NCI-H2081 (cell line): ENCODE measurements around the gene COL20A1.

Experiments
- DNase-seq, 2 experiments: peaks; one replicate each; lab custom pipeline; 2025; lab: John Stamatoyannopoulos, UW

The COL20A1 gene

DNA sequence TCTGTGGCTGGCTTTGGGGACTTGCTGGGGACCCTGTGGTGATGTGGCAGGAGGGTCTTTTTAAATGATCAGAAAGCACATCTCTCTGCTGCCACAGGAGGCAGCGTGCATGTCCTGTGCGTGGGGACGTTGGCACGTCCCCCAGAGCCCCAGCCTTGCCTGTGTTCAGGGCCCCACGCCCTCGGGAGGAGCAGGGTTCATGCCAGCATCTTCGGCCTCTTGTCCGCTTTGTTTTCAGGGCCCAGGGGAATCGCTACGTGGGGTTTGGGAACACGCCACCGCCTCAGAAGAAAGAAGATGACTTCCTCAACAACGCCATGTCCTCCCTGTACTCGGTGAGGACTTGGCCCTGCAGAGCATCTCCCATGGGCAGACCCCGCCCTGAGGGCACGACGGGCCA, 14.3 kb upstream of the COL20A1 start:
- no peak for DNase-seq

GRCh38 chr20:63279931-63280330, 13.1 kb upstream of the COL20A1 start:
- no peak for DNase-seq

DNA sequence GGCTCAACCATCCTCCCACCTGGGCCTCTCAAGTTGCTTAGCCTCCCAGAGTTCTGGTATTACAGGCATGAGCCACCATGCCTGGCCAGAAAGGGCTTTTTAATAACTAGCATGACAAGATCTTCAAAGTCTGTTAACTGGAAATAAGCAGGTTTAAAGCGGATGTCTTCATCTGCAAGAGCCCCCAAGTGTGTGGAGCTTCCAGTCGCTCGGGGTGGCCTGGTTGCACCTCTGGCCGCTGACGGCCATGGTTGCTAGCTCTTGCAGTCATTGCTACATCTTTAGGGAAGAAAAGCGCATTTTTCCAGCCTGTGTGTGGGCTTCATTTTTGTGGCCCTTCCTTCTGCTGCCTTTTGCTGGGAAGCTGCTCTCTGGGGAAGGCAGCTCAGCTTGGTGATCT, 12.6 kb upstream of the COL20A1 start:
- DNase-seq, result no peak

DNA sequence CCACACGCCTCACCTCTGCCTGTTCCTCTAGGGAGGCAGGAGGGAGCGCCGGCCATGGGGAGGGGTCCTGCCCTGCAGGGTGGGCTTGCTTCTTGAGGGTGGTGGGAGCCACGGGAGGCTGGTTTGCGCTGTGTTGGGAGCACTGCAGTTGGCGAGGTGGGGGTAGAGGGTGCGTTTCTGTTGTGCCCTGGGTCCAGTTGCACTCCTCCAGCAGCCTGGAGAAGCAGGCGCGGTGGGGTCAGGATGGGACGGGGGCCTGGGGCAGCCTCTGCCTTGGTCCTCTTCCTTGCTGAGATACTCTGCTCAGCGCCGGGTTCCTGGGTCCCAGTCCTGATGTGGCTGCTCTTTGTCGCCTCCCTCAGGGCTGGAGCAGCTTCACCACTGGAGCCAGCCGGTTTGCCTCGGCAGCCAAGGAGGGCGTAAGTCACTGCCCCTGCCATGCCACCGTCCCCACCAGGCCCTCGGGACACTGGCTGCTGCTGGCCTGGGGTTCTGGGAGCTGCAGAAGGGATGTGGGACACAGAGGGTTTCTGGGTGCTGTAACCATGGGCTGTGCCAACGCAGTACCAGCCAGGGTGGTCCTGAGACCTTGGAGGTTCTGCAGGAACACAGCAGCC, 11.9 kb upstream of the COL20A1 start:
- no peak for DNase-seq

- DNase-seq, result no peak
Observed at GRCh38 chr20:63281742-63282665, 11.0 kb upstream of the COL20A1 start.

DNA sequence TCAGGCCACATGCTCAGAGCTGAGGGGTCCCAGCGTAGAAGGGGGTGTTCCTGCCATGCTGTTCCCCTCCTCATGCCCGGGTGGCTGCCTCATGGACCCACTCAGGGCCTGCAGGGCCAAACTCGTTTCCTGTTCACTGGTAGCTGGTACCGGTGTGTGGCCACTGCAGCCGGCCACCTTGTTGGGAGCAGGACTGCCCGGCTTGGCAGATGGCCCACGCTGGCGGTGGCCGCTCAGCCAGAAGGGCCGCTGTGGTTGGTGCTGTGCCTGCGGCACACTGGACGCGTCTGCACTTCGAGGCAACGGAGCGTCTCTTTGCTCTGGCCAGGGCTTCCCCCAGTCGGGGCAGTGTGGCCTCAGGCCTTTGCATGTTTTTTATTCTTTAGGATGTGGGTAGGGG, 10.0 kb upstream of the COL20A1 start:
- DNase-seq, result no peak

- no peak for DNase-seq
Observed at GRCh38 chr20:63283397-63284082, 9.4 kb upstream of the COL20A1 start.

DNA sequence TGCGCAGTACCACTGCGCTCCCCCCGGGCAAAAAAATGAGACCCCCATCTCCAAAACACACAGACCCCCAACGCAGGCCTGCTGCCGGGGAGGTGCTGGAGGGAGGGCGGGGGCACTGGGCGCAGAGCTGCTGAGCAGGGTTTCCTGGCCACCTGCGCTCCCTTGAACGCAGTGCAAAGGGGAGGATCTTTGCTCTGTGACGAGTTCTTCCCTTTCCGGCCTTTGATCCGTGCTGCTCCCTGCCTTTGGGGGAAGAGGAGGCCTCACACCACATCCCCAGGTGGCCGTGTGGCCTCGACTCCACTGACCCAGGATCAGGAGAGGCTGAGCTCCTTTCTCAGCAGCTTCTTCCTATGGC, 8.9 kb upstream of the COL20A1 start:
- DNase-seq, result no peak

DNA sequence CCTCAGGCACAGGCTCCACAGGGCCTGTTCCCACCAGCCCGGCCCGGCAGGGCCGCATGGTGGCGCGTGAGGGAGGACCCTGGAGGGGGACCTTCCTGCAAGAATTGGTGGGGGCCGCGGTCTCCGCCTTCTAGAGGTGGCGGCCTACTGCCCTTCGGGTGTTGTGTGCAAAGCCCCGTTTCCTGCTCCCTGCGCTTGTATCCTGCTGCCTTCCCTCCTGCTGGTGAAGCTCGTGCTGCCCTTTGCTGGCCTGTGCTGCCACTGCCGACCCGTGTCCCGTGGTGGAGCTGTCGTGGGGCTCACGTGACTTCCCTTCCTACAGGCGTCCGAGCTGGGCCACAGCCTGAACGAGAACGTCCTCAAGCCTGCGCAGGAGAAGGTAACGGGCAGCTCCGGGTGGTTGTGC, 8.4 kb upstream of the COL20A1 start:
- DNase-seq, result no peak

DNA sequence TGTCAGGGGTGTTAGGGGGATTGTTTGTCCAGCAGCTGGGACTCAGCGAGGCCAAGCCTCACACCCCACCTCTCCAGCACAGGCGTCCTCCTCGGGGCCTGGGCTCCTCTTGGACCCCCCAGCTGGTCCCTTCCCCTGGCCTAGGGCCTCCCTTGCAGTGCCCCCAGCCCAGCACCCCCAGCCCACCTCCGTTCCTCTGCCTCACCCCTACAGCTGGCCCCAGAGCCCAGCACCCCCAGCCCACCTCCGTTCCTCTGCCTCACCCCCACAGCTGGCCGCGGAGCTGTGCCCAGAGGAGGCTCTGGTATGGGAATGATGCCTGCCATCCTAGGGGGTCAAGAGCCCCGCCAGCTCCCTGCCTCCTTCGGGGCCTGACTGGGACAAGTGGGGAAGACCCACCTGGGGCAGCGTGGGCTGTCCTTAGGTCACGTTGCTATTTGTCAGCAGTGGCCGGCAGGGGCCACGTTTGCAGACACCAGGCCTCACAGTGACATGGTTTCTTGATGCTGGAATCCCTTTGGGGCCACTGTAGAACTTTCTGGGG, 7.9 kb upstream of the COL20A1 start:
- no peak for DNase-seq

DNA sequence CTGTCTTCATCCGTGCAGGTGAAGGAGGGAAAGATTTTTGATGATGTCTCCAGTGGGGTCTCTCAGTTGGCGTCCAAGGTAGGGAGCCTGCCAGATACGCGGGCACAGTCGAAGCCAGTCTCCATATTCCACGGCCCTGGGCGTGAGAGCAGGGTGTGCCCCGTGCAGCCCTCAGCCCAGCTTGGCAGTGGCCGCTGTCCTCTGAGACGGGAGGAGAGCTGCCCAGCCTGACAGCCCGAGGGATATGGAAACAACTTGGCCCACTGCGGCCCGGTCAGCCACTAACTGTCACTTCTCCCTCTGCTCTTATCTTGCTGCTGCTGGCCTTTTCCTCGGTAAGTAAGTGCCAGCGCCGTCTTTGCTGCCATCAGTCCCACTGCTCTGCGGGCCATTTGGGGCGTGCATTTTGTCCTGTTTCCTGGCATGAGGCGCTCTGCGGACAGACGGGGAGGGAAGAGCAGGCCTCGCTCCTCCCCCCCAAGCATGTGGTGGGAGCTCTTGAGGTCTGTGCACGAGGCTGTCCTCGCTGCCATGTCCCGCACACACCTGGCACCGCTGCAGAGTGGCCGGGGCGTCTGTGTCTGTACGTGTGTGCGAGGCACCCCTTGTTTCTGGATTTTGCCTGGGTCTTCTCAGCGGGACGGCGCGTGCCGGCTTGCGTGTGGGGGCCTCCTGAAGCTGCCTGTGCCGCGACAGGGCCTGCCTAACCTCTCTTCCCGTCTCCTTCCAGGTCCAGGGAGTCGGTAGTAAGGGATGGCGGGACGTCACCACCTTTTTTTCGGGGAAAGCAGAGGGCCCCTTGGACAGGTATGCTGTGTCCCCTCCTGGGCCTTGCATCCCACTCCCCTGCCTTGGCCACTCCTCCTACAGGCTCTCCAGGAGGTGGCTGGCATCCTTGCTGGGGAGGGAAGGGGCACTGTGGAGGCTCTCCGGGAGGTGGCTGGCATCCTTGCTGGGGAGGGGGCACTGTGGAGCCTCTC, 7.1 kb upstream of the COL20A1 start:
- DNase-seq, result no peak

DNA sequence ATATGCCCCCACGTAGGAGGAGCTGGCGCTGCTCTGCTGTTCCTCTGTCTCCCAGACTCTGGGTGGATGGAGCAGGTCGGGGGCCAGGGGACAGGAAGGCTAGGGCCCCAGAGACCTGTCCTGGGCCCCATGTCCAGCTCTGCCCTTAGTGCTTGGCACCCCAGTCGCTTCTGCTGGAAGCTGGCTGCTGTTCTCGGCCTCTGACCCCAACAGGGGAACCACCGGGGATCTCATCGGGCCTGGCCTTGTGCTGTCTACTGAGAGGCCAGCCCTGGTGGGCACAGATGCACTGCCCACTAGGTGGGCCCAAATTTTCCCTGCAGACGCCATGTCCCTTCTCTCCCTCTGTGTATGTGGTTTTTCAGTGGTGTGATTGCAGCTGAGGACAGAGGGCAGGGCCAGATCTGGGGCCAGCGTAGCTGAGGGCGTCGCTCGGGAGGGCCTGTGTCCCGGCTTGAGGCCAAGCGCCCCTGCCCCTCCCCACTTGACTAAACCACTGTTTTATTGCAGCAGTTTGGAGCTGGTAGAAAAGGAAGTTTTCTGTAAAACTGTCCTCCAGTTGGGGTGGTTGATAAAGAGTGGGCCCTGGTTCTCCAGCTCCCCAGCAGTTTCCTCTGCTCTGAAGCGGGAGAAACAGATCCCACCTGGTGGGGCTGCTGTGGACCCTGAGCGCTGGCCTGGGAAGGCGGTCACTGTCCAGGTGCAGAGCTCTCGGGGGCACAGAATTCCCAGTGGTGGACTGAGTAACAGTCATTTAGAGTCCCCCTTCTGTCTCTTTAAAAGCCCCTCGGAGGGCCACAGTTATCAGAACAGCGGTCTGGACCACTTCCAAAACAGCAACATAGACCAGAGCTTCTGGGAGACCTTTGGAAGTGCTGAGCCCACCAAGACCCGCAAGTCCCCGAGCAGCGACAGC, 5.9 kb upstream of the COL20A1 start:
- no peak for DNase-seq

GRCh38 chr20:63287697-63288580, 5.0 kb upstream of the COL20A1 start:
- no peak for DNase-seq

DNA sequence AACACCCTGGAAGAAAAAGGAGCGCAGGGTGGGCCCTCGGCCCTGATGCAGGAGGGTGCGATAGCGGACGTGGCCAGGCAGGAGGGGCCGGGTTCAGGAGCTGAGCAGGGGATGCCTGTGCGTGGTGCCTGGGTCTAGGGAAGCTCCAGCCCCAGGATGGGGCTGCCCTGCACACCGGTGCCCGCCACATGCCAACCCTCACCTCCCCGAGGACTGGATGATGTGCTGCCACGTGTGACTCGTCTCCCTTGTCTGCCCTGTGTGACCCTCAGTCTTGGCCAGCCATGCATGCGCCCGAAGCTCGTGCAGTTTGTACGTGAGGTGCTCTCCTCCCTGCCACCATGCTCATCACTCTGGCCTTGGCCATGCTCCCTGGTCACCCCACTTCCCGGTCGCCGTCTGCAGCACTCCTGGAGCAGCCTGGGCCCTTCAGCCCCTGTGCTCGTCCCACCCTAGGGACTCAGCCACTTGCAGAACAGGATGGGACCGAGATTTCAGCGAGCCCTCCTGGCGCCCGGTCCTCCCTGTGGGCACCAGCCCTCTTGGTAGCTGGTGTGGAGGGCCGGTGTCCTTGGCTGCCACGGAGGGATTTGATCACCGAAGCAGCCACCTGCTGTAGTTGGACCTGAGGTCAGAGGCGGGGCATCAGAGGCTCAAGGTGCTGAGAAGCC, 4.3 kb upstream of the COL20A1 start:
- DNase-seq, result no peak

- DNase-seq, result no peak
Observed at GRCh38 chr20:63289311-63290135, 3.5 kb upstream of the COL20A1 start.

DNA sequence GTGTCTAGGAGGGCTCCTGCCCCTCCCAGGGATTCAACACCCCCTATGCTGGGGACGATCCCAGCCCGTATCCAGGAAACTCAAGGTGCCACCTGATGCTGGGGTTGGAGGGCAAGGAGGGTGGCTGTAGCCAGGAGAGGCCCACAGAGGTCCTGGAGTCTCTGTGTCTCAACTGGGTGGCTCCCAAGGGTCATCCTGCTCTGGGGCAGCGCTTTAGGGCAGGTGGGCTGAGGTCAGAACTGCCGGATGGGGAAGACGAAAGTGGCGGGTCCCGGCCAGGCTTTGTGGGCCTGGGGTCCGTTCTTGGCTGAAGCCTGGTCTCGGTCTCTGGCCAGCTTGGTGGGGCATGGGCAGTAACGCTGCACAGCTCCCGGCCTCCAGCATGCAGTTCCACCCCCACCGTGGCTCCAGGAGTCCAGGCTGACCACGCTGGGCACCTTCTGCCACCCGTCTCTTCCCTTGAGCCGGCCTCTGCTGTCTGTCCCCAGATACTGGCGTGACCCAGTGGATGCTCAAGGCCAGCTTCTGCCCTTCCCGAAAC, 2.8 kb upstream of the COL20A1 start:
- no peak for DNase-seq

DNA sequence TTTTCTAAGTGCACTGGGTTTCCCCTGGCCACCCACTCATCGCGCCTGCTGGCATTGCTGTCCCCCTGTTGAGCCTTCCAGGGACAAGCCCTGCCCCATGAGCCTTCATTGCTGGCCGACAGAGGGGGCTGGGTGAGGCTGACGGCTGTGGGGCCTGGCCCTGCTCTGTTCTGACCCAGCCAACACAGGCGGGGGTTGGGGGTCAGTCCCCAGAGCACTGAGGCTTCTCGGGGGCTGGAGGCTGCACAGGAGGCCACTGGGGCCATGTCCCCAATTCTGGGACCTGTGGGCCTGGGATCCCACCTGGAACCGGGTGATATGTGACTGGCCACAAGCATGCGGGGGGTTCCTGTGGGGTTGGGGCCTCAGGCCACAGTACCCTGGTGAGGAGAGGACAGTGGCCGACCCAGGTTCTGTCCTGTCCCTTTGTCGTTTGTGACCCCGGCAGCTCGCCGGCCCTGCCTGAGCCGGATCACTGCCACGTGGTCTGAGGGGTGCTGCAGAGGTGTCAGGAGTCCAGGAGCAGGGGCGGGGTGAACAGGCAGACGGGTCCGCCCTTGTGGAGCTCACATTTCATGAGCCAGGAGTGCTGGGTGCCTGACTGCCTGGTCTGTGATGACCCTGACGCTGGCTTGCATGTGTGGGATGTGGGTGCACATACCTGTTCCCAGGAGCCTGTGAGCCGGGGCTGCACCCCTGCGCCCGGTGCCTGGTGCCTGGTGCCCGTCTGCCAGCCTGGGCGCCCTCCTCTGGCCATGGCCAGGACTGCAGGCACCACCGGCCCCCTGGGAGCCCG, 2.1 kb upstream of the COL20A1 start:
- peak; percentile 26 to 31 for DNase-seq
